ENCODE data around the gene HHAT.

The HHAT gene

DNA sequence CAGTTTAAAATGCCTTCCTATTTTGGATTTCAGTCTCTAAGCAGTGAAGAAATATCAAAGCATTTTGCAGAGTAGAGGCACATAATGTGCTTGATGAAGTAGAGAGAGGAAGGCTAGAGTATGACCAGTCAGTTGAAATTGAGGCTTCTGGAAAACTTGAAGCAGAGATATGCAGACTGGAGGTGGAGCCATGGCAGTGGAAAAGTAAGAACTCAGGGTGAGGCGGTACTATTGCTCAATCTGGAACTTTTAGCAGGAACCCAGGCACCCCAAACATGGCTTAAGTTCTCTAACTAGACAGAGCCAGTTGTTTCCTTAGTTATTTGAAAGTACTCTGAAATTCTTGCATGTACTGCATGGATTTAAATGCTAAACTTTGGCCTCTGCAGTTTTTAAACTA is 288.6 kb downstream of the HHAT start:
- DNase-seq = no peak

- no peak for DNase-seq
Observed at GRCh38 chr1:210618369-210618768, 289.7 kb downstream of the HHAT start.

DNA sequence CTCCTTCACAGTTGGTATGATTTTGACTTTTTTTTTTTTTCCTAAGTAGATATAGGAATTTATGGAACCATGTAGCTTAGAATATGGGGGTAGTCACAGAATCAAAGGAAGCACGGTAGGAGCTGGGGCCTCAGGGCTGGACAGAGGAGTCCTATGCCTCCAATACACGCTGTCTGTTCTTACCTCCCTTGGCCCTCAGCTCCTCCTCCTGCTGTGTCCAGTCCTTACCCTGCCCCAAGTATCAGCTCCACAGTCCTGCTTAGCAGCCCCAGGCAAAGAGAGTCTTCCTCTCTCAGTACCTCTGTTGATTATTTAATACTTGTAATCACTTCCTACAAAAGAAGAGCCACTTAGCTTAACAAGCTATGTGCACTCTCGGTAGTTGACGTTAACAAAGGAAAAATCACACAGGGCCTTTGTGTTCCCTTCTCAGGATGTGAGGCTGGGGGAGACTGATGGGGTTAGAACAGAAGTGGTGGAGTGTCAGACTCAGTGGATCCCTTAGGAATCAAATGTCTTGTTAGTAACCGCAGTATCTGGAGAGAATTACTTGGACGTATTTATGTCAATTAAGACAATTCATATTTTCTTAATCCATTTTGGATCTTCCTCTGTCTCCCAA is 292.3 kb downstream of the HHAT start:
- DNase-seq = no peak

DNA sequence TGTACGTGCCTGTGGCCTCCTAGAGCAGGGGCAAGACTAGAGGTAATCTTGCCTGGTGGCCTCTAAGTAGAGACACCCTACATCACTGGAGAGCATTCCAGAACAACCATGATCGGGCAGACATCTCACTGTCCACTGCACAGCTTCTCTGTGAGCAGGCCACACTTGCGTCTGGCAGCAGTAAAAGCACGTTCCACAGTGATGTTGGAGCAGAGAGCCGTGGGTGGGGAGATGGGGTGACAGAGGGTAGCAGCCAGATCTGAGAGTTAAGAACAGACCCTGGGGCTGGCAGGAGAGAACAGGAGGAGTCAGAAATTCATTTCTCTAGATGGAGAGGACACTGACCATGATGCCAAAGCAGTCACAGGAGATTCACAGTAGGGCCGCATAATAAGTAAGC is 293.0 kb downstream of the HHAT start:
- no peak for DNase-seq

DNA sequence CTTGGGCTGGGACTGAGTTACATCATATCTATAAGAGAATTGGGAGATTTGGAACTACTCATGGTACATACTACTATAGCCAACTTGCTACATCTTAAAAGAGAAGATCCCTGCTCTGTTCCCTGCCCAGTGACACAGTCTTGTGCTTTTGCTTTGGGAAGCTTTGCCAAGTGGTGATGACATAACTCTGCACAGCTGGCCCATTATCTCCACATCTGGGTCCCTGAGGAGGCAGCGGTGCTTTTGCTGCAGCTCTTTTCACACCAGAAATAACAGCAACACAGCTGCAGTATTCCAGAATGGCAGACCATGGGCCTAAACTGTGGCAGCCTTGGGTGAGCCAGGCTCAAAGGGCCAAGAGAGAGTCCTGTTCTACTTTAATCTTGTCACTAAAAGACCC is 296.0 kb downstream of the HHAT start:
- no peak for DNase-seq

DNA sequence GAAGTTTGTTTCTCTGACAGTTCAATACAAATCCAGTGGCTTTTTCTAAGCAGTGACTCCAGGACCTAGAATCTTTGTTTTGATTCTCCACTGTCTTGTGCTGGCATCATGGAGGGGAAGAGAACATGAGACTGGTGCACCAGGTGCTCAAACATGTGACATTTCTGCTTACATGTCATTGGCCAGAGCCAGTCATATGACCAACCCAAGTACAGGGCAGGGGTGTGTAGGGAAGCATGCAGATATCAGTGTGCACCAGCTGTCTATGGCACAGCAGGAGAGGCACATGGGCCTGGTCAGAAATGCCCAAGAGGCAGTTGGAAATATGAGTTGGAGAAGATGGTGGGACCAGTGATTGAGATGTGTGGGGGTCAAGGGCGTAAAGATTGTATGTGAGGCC is 297.0 kb downstream of the HHAT start:
- no peak for DNase-seq

- DNase-seq = no peak
Observed at GRCh38 chr1:210626341-210626740, 297.6 kb downstream of the HHAT start.

GRCh38 chr1:210627755-210628154 is 299.1 kb downstream of the HHAT start:
- DNase-seq = no peak

GRCh38 chr1:210629276-210629675 is 300.6 kb downstream of the HHAT start:
- DNase-seq = no peak

- no peak for DNase-seq
Observed at GRCh38 chr1:210631399-210631798, 302.7 kb downstream of the HHAT start.

DNA sequence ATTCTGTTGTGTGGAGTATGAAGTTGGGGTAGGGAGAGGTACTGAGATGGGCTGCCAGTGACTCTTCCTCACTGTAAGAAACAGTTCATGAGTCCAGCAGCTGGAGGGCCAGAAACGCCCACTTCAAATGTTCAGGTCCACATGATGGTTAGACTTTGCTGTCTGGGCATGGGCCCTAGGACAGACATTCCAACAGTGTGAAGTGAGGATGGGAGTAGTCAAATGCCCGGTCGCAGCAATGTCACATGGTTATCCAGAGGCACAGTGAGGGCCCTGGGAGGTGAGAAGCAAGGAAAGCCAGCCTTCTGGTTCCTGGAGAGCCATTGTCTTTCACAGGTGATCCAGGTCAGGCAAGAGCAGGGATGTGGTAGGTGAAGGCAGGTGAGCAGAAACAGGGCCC is 304.4 kb downstream of the HHAT start:
- no peak for DNase-seq

DNA sequence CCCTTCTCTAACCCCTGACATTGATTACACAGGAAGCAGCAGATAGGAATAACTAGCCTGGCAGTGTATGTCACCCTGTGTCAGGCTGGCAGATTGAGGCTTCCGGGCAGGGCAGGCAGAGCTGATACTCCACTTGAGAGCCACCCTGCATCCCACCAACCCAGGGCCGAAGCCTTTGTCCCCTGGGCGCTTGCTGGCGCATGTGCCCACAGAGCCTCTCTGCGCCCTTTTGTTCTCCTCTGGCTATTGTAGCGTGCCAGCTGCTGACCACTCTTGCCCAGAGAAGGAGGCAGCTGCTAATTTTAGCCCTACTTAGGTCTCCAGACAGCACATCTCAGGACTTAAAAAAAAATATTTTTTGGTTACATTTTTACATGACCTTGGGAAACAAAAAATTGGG is 304.9 kb downstream of the HHAT start:
- DNase-seq = no peak

GRCh38 chr1:210635108-210635507 is 306.4 kb downstream of the HHAT start:
- DNase-seq = no peak

- DNase-seq = no peak
Observed at GRCh38 chr1:210641582-210641981, 312.9 kb downstream of the HHAT start.

- no peak for DNase-seq
Observed at GRCh38 chr1:210645582-210646257, 317.0 kb downstream of the HHAT start.

- DNase-seq = no peak
Observed at GRCh38 chr1:210646258-210646616, 317.5 kb downstream of the HHAT start.

DNA sequence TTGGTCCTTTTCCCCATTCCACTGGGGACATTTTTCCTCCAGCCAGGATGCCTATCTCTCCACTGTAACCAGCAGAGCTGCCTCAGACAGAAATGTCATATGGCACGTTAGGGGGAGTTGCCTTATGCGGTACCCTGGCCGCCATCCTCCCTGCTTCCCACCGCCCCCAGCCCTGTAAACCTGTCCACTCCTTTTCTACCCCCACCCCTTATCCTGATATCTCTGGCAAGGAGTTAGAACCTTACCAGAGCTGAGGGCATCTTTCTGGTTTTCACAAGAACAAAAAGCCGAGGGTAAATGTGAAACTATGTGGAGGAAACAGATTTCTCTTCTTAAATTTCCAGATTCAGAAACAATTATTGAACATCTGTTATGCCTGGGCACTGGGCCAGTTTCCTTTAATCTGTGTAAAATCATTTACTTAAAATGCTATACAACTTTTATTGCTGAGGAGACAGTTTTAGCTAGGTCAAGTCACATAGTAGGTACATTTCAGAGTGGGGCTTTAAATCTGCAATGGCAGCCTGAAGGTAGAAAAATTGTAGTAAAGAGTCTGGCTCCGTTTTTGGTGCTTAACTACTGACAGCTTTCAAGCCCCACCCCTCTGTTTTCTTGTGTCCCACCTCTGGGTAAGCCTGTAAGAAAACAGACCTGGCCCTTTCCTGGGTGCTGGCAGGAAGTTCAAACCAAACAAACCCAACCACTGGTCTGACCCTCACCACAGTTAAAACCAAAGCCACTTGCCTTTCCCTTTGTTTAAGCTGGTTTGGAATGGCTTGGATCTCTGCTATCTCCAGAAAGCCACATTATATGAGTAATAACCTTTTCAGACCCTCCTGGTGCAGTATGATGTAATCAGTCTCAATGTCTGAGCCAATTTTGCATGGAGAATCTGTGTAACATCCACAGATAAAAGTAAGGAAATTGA is 319.0 kb downstream of the HHAT start:
- DNase-seq = no peak

DNA sequence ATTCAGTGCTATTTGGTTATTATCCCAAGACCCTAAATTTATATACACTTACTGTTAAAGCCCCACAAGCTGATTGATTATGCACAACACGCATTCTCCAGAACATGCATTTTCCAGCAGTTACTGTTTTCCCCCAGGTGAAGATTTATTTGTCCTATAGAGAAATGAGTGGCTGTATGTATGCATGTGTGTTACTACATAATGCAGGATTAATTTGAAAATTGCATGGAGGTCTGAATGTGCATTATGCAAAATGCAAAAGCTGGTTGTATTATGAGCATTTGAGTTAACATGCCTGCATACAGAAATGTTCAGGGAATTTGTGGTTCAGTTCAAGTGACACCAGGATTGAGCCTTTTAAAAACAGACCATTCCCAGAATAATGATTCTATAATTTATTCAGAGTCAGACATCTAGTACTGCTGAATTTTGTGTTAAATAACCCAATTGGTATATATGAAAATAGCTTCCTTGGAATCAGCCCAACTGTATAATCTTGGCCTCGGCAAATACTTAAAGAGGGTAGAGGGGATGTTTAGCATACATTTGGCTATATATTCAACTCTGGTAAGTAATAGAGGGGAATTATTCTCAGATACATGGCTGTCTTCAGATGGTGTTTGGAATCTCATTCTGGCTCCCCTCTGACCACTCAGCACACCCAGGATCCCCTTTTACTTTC is 320.0 kb downstream of the HHAT start:
- no peak for DNase-seq

DNA sequence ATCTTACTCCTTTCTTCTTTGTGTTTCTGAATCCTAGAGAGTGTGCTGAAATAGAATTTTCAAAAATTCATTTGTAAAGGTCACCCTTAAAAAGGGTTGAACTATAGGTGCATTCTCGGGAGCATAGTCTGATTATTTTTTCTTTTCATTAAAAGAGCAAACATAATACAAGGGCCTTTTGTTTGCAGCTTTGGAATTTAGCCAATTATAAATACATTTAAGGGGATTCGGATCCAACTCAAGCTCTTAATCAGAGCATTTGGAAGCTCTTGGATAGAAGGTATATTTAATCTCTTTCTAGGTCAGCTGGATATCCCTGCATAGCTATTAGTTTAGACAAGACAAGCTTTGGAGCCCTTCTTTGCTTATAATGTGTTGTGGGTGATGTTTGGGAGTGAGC is 321.7 kb downstream of the HHAT start:
- DNase-seq = no peak

DNA sequence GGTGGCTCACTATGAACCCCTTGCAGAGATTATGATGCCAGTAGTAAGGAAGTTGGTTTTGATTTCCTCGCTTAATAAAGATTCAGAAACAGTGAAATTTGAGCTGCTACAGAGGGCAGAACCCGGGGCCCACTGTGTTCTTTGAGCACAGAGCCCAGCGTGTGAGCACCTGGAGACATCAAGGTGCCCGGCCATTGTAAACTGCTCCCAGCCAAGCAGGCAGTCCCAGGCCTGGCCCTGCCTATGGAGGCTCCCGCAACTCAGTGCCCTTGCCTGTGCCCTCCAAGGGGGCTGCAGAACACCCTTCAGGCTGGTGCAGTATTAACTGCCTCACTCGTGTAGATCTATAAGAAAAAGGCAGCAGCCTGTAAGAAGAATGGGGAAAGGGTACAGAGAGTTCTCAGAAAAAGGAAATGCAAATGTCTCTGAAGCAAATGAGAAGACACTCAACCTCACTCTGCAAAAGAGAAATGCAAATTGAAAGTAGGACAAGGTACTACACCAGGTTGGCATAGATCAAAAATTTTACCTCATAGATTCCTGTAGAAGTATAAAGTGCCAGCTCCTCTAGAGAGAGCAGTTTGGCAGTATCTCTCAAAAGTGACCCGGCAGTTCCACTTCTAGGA is 323.7 kb downstream of the HHAT start:
- no peak for DNase-seq

DNA sequence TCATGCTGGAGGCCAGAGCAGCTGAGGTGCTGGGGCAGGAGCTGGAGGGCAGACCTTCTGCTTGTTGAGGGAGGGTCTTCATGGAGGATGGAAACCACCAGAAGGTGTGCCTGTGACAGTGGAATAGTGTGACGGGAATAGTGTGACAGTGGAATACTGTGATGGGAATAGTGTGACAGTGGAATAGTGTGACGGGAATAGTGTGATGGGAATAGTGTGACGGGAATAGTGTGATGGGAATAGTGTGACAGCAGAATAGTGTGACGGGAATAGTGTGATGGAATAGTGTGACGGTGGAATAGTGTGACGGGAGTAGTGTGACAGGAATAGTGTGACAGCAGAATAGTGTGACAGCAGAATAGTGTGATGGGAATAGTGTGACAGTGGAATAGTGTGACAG is 325.1 kb downstream of the HHAT start:
- no peak for DNase-seq

- DNase-seq = no peak
Observed at GRCh38 chr1:210654176-210654981, 325.7 kb downstream of the HHAT start.

All from NCI-H1048 (cell line).